Lung (tissue), 12 donors: ENCODE results near the gene EN1. TPM values are rescaled to one million over a fixed set of nuclear protein-coding genes. Genes with fewer than 3 reads are reported as not detected.

Source experiments
- ATAC-seq: fragments of 200-7000 bp; cut with Tn5 transposase; one replicate; pipeline ENCODE4 v1.9.1; 2020; ENCODE audit warnings: moderate number of reproducible peaks; ENCODE audit not compliant: insufficient read depth, low FRiP score
- DNase-seq, 3 donors: peaks; one replicate each; pipeline ENCODE4 v3.0.0-alpha.2; 2013 to 2017
- H3K27ac ChIP-seq, 2 donors: one replicate each; pipeline ENCODE4 v1.5.1; 2013; ENCODE audit warnings: mild to moderate bottlenecking in 2 of 2, moderate library complexity in 2 of 2, control low read depth in 1 of 2, inconsistent platforms in 1 of 2, low read depth in 1 of 2, low read length in 1 of 2
- H3K27me3 ChIP-seq, 3 donors: one replicate each; pipeline ENCODE4 v1.5.1; 2013; ENCODE audit warnings: low read length in 2 of 3; ENCODE audit not compliant: control insufficient read depth in 3 of 3, insufficient read depth in 3 of 3
- H3K36me3 ChIP-seq, 4 donors: one replicate each; pipeline ENCODE4 v1.5.1; 2013; ENCODE audit warnings: low read length in 4 of 4, mild to moderate bottlenecking in 1 of 4, moderate library complexity in 1 of 4; ENCODE audit not compliant: control insufficient read depth in 4 of 4, insufficient read depth in 4 of 4
- H3K4me1 ChIP-seq, 5 donors: one replicate each; pipeline ENCODE4 v1.5.1; 2013; ENCODE audit warnings: low read length in 5 of 5, mild to moderate bottlenecking in 2 of 5, moderate library complexity in 1 of 5; ENCODE audit not compliant: control insufficient read depth in 5 of 5, insufficient read depth in 5 of 5
- H3K4me3 ChIP-seq: one replicate; pipeline ENCODE4 v1.5.1; 2013; ENCODE audit warnings: mild to moderate bottlenecking, control low read depth, moderate library complexity
- H3K9ac ChIP-seq, 2 donors: one replicate each; pipeline ENCODE4 v1.5.1; 2013; ENCODE audit warnings: low read length in 2 of 2, control low read depth in 1 of 2; ENCODE audit not compliant: insufficient read depth in 1 of 2
- H3K9me3 ChIP-seq, 4 donors: one replicate each; pipeline ENCODE4 v1.5.1; 2013; ENCODE audit warnings: low read length in 3 of 4, mild to moderate bottlenecking in 1 of 4, moderate library complexity in 1 of 4; ENCODE audit not compliant: control insufficient read depth in 4 of 4, insufficient read depth in 3 of 4
- WGBS, 2 donors: extraction: QIAGEN DNeasy Blood & Tissue Kit; methylation state at CpG; one replicate each; pipeline ENCODE4 v1.1.7; 2013; 5-methylcytosine and 5-hydroxymethylcytosine counted together
- polyA plus RNA-seq, 2 donors: library from polyadenylated mRNA; stranded (reverse); fragments of 200-250 nt; gene quantifications; one replicate each; pipeline ENCODE4 v1.2.1, GENCODE V29; 2013
- total RNA-seq, 2 donors: library from RNA; depleted of rRNA in 1 of 2; stranded (reverse); fragments of >200 nt in 1 of 2; gene quantifications; one replicate each; pipeline ENCODE4 v1.2.1, GENCODE V29; 2014 to 2021
- TF ChIP-seq, protein P1 (sequence below): IDR thresholded peaks from 2 replicates; pipeline ENCODE4 v1.5.1; 2012; ENCODE audit warnings: mild to moderate bottlenecking; ENCODE audit errors: control extremely low read depth, extremely low read depth
- donor health status: control.
- donor health status: control.
- donor health status: Bipolar disorder and iron deficiency.
- donor health status: healthy.
- donor health status: DM: yes; HTN: yes; CAD: no.

Gene EN1
- total and polyA plus RNA-seq, 4 donors: not detected

DNA sequence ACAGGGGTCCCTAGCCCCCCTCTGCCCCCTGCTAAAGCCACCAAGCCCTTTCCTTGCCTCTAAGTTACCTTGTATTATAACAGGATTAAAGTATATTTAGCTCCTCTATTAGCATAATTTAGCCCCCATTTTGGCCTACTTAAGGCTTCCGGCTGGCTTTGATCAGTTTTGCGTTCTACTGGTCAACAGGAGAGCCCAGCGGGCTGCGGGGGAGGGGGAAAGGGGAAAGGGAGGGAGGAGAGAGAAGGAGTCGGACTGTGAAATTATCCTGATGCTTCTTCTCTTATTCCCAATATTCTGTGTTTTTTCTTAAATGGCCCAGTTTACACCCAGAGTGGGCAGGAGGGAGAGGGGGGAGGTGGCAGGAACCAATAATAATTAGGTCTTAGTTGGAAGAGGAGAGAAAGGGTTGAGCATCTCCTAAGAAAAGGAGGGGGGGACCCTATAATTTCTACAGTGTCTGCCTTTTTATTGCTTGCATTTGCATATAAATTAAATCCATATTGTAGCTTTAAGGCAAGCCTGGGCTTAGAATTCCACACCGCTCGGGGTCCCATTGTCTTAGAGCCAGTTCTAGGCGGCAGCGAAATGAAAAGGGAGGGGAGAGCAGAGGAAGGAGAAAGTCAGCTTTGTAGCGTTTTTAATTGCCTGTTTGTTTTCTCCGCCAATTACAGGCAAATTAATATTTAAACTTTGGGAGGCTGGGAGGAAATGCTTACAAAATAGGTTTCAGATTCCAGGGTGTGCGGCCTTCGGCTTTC is 39.6 kb downstream of the EN1 start:
- Histone ChIP-seq H3K36me3 (no peaks in the 10 kb centered on the region), H3K4me1 (peaks cover 0 to 2% (median 0%) of the 10 kb centered on the region in 5 donors), H3K27ac (no peak overlapping the region), H3K9ac (no peak overlapping the region), H3K9me3 (peaks cover 0 to 2% (median 0%) of the 10 kb centered on the region in 4 donors), H3K27me3 (peaks cover 0 to 60% (median 22%) of the 10 kb centered on the region in 3 donors), H3K4me3 (no peak overlapping the region)
- TF ChIP-seq, protein P1, sequence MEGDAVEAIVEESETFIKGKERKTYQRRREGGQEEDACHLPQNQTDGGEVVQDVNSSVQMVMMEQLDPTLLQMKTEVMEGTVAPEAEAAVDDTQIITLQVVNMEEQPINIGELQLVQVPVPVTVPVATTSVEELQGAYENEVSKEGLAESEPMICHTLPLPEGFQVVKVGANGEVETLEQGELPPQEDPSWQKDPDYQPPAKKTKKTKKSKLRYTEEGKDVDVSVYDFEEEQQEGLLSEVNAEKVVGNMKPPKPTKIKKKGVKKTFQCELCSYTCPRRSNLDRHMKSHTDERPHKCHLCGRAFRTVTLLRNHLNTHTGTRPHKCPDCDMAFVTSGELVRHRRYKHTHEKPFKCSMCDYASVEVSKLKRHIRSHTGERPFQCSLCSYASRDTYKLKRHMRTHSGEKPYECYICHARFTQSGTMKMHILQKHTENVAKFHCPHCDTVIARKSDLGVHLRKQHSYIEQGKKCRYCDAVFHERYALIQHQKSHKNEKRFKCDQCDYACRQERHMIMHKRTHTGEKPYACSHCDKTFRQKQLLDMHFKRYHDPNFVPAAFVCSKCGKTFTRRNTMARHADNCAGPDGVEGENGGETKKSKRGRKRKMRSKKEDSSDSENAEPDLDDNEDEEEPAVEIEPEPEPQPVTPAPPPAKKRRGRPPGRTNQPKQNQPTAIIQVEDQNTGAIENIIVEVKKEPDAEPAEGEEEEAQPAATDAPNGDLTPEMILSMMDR: no peak
- 29 to 45% methylated on average over 13 of the region's 13 CpGs for WGBS, 2 donors
- no peak for ATAC-seq
- DNase-seq: peak in 2 of 3 donors; percentile 2 to 10

DNA sequence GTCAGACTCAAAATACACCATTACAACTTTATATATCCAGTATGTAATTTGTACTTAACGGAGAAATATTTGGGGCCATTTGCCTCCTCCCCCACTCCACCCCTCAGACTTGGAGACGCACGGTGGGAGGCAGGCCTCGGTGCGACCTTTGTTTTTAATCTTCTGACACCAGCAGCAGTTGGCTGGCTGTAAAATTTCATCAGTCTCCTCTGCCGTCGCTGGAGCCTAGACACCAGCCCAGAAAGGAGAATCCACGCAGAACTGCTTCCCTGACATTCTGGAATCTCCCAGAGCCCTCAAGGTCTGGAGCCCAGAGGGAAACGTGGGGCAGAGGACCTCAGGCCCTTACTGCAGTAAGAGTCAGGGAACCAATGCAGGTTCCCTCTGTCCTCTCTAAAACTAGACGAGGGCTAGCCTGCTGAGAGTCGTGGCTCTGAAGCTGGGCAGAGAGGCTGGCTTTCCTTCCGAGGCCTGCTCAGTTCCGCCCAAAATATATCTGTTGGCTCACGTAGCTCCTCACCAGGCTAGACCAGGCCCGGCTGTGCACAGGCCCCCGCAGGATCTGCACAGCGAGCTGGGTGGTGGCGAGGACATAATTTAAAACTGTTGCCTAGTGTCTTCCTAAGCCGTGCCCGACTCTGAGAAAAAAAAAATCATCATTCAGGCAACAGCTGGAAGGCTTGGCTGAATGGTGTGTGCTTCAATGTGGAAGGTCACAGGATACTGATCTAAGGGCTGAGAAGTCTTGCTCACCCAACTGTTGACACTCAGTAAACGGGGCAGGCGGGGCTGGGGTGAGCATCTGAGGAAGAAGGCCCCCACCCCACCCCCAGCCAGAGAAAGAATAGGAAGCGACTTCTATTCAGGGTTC is 40.4 kb downstream of the EN1 start:
- Histone ChIP-seq H3K4me3 (no peak overlapping the region), H3K9me3 (peaks cover 0 to 2% (median 0%) of the 10 kb centered on the region in 4 donors), H3K9ac (no peak overlapping the region), H3K36me3 (no peaks in the 10 kb centered on the region), H3K27me3 (peaks cover 0 to 64% (median 19%) of the 10 kb centered on the region in 3 donors), H3K4me1 (peaks cover 0 to 2% (median 0%) of the 10 kb centered on the region in 5 donors), H3K27ac (no peak overlapping the region)
- TF ChIP-seq, protein P1: no peak
- DNase-seq (peak in 1 of 3 donors; percentile 5), ATAC-seq (no peak)
- 44 to 51% methylated on average over 23 of the region's 23 CpGs for WGBS, 2 donors

DNA sequence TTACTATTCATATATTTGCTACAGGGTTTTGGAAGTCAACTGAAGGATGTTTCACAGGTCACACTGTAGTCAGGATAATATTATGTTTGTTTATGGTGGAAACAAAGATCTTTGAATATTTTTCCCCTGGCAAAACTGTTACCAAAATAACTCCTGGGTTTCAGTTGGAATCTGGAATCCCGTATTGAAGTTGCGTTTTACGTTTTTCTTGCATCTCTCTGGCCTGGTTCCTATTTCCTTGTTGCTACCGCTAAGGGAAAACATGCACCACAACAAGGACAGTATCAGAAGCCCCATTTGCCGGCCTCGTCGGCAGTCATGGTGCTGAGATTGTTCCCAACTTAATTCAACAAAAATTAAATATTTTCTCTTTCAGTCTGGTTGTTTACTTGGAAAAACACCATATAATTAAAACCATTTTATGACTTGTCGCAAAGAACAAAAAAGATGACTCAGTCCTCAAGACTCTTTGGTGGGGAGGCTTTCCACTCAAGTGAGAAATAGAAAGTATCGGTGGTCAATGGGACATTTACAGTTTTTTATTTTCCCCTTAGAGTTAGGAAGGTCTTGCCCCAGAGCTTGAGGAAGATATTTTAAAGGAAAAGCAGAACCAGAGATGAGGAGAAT is 42.3 kb downstream of the EN1 start:
- peaks cover 0 to 2% (median 0%) of the 10 kb centered on the region in 5 donors for H3K4me1 ChIP-seq
- H3K27me3 ChIP-seq: peaks cover 0 to 57% (median 16%) of the 10 kb centered on the region in 3 donors
- WGBS, 2 donors: 82 to 87% methylated on average over 9 of the region's 9 CpGs
- DNase-seq (no peak), ATAC-seq (no peak)
- TF ChIP-seq, protein P1: no peak
- peaks cover 0 to 4% (median 0%) of the 10 kb centered on the region in 4 donors for H3K9me3 ChIP-seq
- no peaks in the 10 kb centered on the region for H3K36me3 ChIP-seq
- no peak overlapping the region for H3K4me3 ChIP-seq
- no peak overlapping the region for H3K27ac ChIP-seq
- H3K9ac ChIP-seq: no peak overlapping the region
